Erythroblast (primary cell): ENCODE results near the gene TMEM86B.

Experiments used
- GATA1 ChIP-seq: IDR thresholded peaks from 2 replicates; pipeline ENCODE4 v1.6.1; 2011; ENCODE audit warnings: low read depth, mild to moderate bottlenecking, control low read depth, low read length, moderate library complexity
- POLR2A ChIP-seq: IDR thresholded peaks from 2 replicates; pipeline ENCODE4 v1.6.1; 2011; ENCODE audit warnings: mild to moderate bottlenecking, low read length

- TF ChIP-seq POLR2A = peak; percentile 30
- no peak for TF ChIP-seq GATA1
These were observed 31.1 kb upstream of the TMEM86B start for GRCh38 chr19:55259540-55260210.
